ENCODE data around the gene GABRR1.

GRCh38 chr6:89205819-89206218 is 11.3 kb downstream of the GABRR1 start:
- TF ChIP-seq POLR2AphosphoS5 (IDR thresholded peaks at IDR 0.05) (no peak), POLR2A (IDR thresholded peaks at IDR 0.05) (no peak), CTCF (IDR thresholded peaks at IDR 0.05) (no peak)

Data from breast epithelium (tissue), 3 donors.